NB4 (cell line): ENCODE measurements around the gene HNRNPDL.

Experiments used
- CTCF ChIP-seq: IDR thresholded peaks from one replicate; pipeline ENCODE4 v1.5.1; 2012; ENCODE audit warnings: low read depth, low read length
- POLR2A ChIP-seq: IDR thresholded peaks from 2 replicates; pipeline ENCODE4 v1.6.1; 2011; ENCODE audit warnings: mild to moderate bottlenecking; ENCODE audit not compliant: insufficient read length; ENCODE audit errors: extremely low read depth

- TF ChIP-seq CTCF (no peak), POLR2A (no peak)
Observed at GRCh38 chr4:82380831-82381230, 49.4 kb downstream of the HNRNPDL start.
